ENCODE data around the gene P2RY4. TPM values are rescaled to one million over a fixed set of nuclear protein-coding genes. Genes with fewer than 3 reads are reported as not detected.

Gene P2RY4
- polyA plus RNA-seq (2012; rRNA removed) = 0.05 and 0.06 TPM in 2 replicates
- not detected in 2 replicates for polyA plus RNA-seq (2012; cell fraction: cytosol; rRNA removed)
- polyA plus RNA-seq (2012; cell fraction: nucleus; rRNA removed) = 0.55 and 0.75 TPM in 2 replicates

DNA sequence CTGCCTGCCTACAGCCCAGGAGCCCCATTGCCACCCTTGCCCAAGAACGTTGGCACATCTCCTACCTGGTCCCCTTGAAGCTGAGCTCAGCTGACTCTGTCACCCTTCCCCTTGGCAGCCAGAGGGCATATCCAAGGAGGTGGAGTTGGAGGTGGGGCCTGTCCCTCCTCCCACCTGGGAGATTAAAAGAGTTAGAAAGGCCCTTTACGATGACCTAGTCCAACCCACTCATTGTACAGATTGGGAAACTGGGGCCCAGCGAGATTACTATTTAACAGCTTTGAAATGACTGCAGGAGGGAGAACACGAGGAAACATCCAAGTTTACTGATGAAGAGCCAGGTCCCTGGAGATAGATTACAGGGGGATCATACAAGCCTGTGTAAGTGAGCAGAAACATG, at the start of gene P2RY4:
Gene P2RY4, minus strand, starts transcription at position 101 of the 400 bp plus-strand sequence. CDS start 580 bp downstream, outside the sequence.
- H3K4me2 ChIP-seq = no peak within 1 kb of the TSS
- no peaks in the 10 kb centered on the region for H4K20me1 ChIP-seq (ENCODE audit: insufficient read depth)
- DNase-seq = no peak
- H3F3A ChIP-seq (replicated peaks; ENCODE audit: insufficient read depth) = no peaks in the 10 kb centered on the region
- no peaks in the 10 kb centered on the region for H3K36me3 ChIP-seq (replicated peaks in 1 of 2; ENCODE audit: control insufficient read depth in 1 of 2, insufficient read depth in 2 of 2, low read length in 1 of 2)
- no peak within 1 kb of the TSS for H3K9ac ChIP-seq
- H3K27me3 ChIP-seq (ENCODE audit: insufficient read depth) = no peaks in the 10 kb centered on the region; the same call in 1 of the 2 replicates
- 27% methylated on average over 4 of the region's 4 CpGs for WGBS (ENCODE audit: low lambda C conversion rate)
- no peak within 1 kb of the TSS for H3K4me3 ChIP-seq (ENCODE audit: low read depth in 2 of 2, low read length in 1 of 2)
- CTCF ChIA-PET = no interaction called here
- no peaks in the 10 kb centered on the region for H3K79me2 ChIP-seq (ENCODE audit: insufficient read depth)
- POLR2A ChIA-PET = no interaction called here
- H3K9me2 ChIP-seq = no peaks in the 10 kb centered on the region
- H3K4me1 ChIP-seq (ENCODE audit: control insufficient read depth in 1 of 2, insufficient read depth in 2 of 2, low read depth in 1 of 2, low read length in 1 of 2) = no peaks in the 10 kb centered on the region
- no peak within 1 kb of the TSS for H2AFZ ChIP-seq (ENCODE audit: low read depth)
- no peaks in the 10 kb centered on the region for H3K9me3 ChIP-seq
- no peak within 1 kb of the TSS for H3K27ac ChIP-seq (ENCODE audit: low read depth in 2 of 2, low read length in 1 of 2)
- TF ChIP-seq FOXM1 (IDR thresholded peaks at IDR 0.05; ENCODE audit: low read depth) (no peak), TEAD4 (IDR thresholded peaks at IDR 0.05; ENCODE audit: borderline replicate concordance, insufficient read depth) (no peak), CHD2 (IDR thresholded peaks at IDR 0.05; ENCODE audit: low read length, partially characterized antibody) (no peak), GABPA (IDR thresholded peaks at IDR 0.05; ENCODE audit: low read depth) (no peak), MXI1 (IDR thresholded peaks at IDR 0.05; ENCODE audit: low read depth, low read length) (no peak)
- TF ChIP-seq, protein P1, sequence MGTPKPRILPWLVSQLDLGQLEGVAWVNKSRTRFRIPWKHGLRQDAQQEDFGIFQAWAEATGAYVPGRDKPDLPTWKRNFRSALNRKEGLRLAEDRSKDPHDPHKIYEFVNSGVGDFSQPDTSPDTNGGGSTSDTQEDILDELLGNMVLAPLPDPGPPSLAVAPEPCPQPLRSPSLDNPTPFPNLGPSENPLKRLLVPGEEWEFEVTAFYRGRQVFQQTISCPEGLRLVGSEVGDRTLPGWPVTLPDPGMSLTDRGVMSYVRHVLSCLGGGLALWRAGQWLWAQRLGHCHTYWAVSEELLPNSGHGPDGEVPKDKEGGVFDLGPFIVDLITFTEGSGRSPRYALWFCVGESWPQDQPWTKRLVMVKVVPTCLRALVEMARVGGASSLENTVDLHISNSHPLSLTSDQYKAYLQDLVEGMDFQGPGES (IDR thresholded peaks at IDR 0.05; ENCODE audit: low read depth, low read length) = no peak
- TF ChIP-seq, protein P2, sequence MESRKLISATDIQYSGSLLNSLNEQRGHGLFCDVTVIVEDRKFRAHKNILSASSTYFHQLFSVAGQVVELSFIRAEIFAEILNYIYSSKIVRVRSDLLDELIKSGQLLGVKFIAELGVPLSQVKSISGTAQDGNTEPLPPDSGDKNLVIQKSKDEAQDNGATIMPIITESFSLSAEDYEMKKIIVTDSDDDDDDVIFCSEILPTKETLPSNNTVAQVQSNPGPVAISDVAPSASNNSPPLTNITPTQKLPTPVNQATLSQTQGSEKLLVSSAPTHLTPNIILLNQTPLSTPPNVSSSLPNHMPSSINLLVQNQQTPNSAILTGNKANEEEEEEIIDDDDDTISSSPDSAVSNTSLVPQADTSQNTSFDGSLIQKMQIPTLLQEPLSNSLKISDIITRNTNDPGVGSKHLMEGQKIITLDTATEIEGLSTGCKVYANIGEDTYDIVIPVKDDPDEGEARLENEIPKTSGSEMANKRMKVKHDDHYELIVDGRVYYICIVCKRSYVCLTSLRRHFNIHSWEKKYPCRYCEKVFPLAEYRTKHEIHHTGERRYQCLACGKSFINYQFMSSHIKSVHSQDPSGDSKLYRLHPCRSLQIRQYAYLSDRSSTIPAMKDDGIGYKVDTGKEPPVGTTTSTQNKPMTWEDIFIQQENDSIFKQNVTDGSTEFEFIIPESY (IDR thresholded peaks at IDR 0.05; ENCODE audit: borderline replicate concordance, low read depth) = no peak
- TF ChIP-seq, protein P3, sequence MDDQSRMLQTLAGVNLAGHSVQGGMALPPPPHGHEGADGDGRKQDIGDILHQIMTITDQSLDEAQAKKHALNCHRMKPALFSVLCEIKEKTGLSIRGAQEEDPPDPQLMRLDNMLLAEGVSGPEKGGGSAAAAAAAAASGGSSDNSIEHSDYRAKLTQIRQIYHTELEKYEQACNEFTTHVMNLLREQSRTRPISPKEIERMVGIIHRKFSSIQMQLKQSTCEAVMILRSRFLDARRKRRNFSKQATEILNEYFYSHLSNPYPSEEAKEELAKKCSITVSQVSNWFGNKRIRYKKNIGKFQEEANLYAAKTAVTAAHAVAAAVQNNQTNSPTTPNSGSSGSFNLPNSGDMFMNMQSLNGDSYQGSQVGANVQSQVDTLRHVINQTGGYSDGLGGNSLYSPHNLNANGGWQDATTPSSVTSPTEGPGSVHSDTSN (IDR thresholded peaks at IDR 0.05) = no peak

DNA sequence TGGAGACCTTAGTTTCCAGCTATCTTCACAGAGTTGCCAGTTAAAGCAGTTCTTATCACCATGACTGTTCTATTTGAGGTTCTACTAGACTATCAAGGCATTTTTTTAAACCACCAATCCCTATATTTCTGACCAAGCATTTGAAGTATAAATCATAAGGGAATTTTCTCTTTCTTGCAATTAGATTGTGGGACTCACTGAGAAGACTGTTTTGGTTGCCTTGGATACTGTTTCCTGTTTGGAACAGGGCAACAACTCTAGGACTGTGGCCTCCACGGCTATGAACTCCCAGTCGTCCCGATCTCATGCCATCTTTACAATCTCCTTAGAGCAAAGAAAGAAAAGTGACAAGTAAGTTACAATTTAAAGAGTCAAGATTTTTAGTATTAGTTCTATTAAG, 41.7 kb upstream of the P2RY4 start:
- Histone ChIP-seq H3K4me2 (peak overlapping the region; percentile 61; the same call in 1 of the 2 replicates), H3K36me3 (replicated peaks in 1 of 2; ENCODE audit: control insufficient read depth in 1 of 2, insufficient read depth in 2 of 2, low read length in 1 of 2) (peaks cover 0 to 10% of the 10 kb centered on the region in 2 experiments)
- POLR2A ChIA-PET = no interaction called here
- TF ChIP-seq NFIC (IDR thresholded peaks at IDR 0.05; ENCODE audit: borderline replicate concordance) (no peak), MEF2A (IDR thresholded peaks at IDR 0.05; ENCODE audit: borderline replicate concordance, low read depth) (no peak), EZH2phosphoT487 (IDR thresholded peaks at IDR 0.05; ENCODE audit: borderline replicate concordance, low read depth) (no peak), TAF1 (IDR thresholded peaks at IDR 0.05; ENCODE audit: borderline replicate concordance, low read depth, low read length) (no peak), FOXM1 (IDR thresholded peaks at IDR 0.05; ENCODE audit: low read depth) (no peak), YY1 (IDR thresholded peaks at IDR 0.05; ENCODE audit: low read depth) (no peak), EP300 (IDR thresholded peaks at IDR 0.05; ENCODE audit: borderline replicate concordance in 1 of 2, low read depth in 1 of 2, low read length in 1 of 2) (no peak), CHD2 (IDR thresholded peaks at IDR 0.05; ENCODE audit: low read length, partially characterized antibody) (no peak), FOSL2 (IDR thresholded peaks at IDR 0.05; ENCODE audit: borderline replicate concordance, low read depth) (no peak)
- TF ChIP-seq, protein P2 (IDR thresholded peaks at IDR 0.05; ENCODE audit: borderline replicate concordance, low read depth) = no peak
- TF ChIP-seq, protein P4, sequence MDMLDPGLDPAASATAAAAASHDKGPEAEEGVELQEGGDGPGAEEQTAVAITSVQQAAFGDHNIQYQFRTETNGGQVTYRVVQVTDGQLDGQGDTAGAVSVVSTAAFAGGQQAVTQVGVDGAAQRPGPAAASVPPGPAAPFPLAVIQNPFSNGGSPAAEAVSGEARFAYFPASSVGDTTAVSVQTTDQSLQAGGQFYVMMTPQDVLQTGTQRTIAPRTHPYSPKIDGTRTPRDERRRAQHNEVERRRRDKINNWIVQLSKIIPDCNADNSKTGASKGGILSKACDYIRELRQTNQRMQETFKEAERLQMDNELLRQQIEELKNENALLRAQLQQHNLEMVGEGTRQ (IDR thresholded peaks at IDR 0.05; ENCODE audit: borderline replicate concordance, low read depth, low read length) = no peak
- TF ChIP-seq, protein P5, sequence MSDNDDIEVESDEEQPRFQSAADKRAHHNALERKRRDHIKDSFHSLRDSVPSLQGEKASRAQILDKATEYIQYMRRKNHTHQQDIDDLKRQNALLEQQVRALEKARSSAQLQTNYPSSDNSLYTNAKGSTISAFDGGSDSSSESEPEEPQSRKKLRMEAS (IDR thresholded peaks at IDR 0.05; ENCODE audit: low read depth) = no peak

More for the DNA sequence above, 41.7 kb upstream of the P2RY4 start:
- peak overlapping the region; percentile 22 to 76; a peak in 3 of 4 replicates for H3K27ac ChIP-seq (ENCODE audit: low read depth in 2 of 2, low read length in 1 of 2)
- no peaks in the 10 kb centered on the region for H3K27me3 ChIP-seq (ENCODE audit: insufficient read depth)
- peaks cover 43% of the 10 kb centered on the region; the same call in 1 of the 2 replicates for H3K79me2 ChIP-seq (ENCODE audit: insufficient read depth)
- CTCF ChIA-PET = no interaction called here
- no peaks in the 10 kb centered on the region for H3F3A ChIP-seq (replicated peaks; ENCODE audit: insufficient read depth)
- H3K9ac ChIP-seq = peak overlapping the region; percentile 45; the same call in 1 of the 2 replicates
- WGBS (ENCODE audit: low lambda C conversion rate) = 59% methylated on average over 3 of the region's 3 CpGs
- H4K20me1 ChIP-seq (ENCODE audit: insufficient read depth) = no peaks in the 10 kb centered on the region
- H2AFZ ChIP-seq (ENCODE audit: low read depth) = peak overlapping the region; percentile 25; the same call in 1 of the 2 replicates
- DNase-seq = no peak
- no peaks in the 10 kb centered on the region for H3K9me3 ChIP-seq
- no peaks in the 10 kb centered on the region; a peak in 1 of 4 replicates for H3K4me1 ChIP-seq (ENCODE audit: control insufficient read depth in 1 of 2, insufficient read depth in 2 of 2, low read depth in 1 of 2, low read length in 1 of 2)
- H3K9me2 ChIP-seq = no peaks in the 10 kb centered on the region
- H3K4me3 ChIP-seq (ENCODE audit: low read depth in 2 of 2, low read length in 1 of 2) = no peak overlapping the region

Measured in SK-N-SH (cell line).